Calu3 (cell line): ENCODE results near the gene C9orf50. TPM values are rescaled to one million over a fixed set of nuclear protein-coding genes. Genes with fewer than 3 reads are reported as not detected.

Source experiments
- BruUV-seq: library from RNA; stranded (reverse); fragments of 400-500 nt; replicated peaks from 2 replicates; lab custom pipeline; 2021; lab: Mats Ljungman, UMichigan
- CTCF ChIA-PET: fragments of 300-600 bp; sonication (Branson Sonifier 250); formaldehyde crosslinking; loops from one replicate; lab custom pipeline; 2022; ENCODE audit warnings: antibody characterized with exemption; lab: Charles Lee
- DNase-seq: peaks from one replicate; pipeline ENCODE4 v3.0.0; 2022
- H3K27ac Mint-ChIP-seq: one replicate; pipeline ENCODE4 v1.8.0; 2022; ENCODE audit warnings: mixed read lengths; ENCODE audit not compliant: unreplicated experiment
- H3K27me3 Mint-ChIP-seq: one replicate; pipeline ENCODE4 v1.8.0; 2022; ENCODE audit warnings: mixed read lengths; ENCODE audit not compliant: unreplicated experiment
- H3K36me3 Mint-ChIP-seq: one replicate; pipeline ENCODE4 v1.8.0; 2022; ENCODE audit warnings: mild to moderate bottlenecking, moderate library complexity, mixed read lengths; ENCODE audit not compliant: insufficient read depth, unreplicated experiment
- H3K4me1 Mint-ChIP-seq: one replicate; pipeline ENCODE4 v1.8.0; 2022; ENCODE audit warnings: mild to moderate bottlenecking, low read depth, mixed read lengths; ENCODE audit not compliant: unreplicated experiment
- H3K4me3 Mint-ChIP-seq: one replicate; pipeline ENCODE4 v1.8.0; 2022; ENCODE audit warnings: mild to moderate bottlenecking, low read depth, moderate library complexity, mixed read lengths; ENCODE audit not compliant: unreplicated experiment
- H3K9me3 Mint-ChIP-seq: one replicate; pipeline ENCODE4 v1.8.0; 2022; ENCODE audit warnings: low read depth, mixed read lengths; ENCODE audit not compliant: unreplicated experiment
- intact Hi-C: fragments of 100-400 bp; cut with micrococcal nuclease; formaldehyde crosslinking; loops from one replicate; pipeline ENCODE4 v1.10.0; 2022; ENCODE audit not compliant: unreplicated experiment
- total RNA-seq: library from RNA; stranded (reverse); gene quantifications from 2 replicates; pipeline ENCODE4 v1.2.3, GENCODE V29; 2022
- TF ChIP-seq, protein P1 (sequence below): fragments of 200-600 bp; IDR thresholded peaks from one replicate; pipeline ENCODE4 v1.8.0; 2022; ENCODE audit warnings: antibody characterized with exemption; ENCODE audit not compliant: unreplicated experiment

The C9orf50 gene
- total RNA-seq, 1 experiment from 2014 or later, result not detected

DNA sequence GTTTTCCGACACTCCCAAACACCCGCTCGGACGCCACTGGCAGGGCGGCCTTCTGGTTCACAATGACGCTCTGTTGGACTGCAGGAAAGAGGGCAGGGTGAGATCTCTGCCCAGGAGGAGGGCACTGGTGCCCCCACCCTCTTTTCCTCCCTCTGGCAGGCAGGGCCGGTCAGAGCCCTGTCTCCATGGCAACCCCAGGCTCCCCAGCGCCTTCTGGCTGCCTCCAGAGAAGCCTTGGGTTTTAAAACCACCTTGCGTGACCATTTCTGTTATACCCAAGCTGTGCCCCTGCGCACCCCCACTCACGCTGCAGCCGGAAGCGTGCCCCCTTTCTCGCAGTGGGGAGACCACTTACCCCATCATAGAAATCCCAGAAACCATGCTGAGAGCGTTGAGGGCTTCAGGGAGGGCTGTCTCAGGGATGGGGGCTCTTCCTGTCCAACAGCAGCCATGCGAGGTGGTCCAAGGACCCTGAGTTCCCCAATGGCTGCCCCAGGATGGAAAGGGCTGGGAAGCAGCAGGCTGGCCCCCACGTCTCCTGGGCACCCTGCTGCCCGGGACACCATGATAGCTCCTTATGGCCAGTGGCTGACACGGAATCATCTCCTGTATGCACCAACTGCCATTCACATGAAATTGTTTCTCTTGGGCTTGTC is 7.3 kb downstream of the C9orf50 start:
- H3K27me3 Mint-ChIP-seq, result no peaks in the 10 kb centered on the region
- H3K4me3 Mint-ChIP-seq, result no peak overlapping the region
- H3K9me3 Mint-ChIP-seq, result no peaks in the 10 kb centered on the region
- H3K4me1 Mint-ChIP-seq, result peaks cover 5% of the 10 kb centered on the region
- H3K36me3 Mint-ChIP-seq, result peaks cover 38% of the 10 kb centered on the region
- CTCF ChIA-PET, result interaction anchor here (0.5 to 0.6 kb wide), 2 partner anchors 70 to 474 kb away, joined by 3 read pairs; no protein-coding TSS in a partner anchor
- no peak overlapping the region for H3K27ac Mint-ChIP-seq
- BruUV-seq, result no TSS peak
- TF ChIP-seq, protein P1, sequence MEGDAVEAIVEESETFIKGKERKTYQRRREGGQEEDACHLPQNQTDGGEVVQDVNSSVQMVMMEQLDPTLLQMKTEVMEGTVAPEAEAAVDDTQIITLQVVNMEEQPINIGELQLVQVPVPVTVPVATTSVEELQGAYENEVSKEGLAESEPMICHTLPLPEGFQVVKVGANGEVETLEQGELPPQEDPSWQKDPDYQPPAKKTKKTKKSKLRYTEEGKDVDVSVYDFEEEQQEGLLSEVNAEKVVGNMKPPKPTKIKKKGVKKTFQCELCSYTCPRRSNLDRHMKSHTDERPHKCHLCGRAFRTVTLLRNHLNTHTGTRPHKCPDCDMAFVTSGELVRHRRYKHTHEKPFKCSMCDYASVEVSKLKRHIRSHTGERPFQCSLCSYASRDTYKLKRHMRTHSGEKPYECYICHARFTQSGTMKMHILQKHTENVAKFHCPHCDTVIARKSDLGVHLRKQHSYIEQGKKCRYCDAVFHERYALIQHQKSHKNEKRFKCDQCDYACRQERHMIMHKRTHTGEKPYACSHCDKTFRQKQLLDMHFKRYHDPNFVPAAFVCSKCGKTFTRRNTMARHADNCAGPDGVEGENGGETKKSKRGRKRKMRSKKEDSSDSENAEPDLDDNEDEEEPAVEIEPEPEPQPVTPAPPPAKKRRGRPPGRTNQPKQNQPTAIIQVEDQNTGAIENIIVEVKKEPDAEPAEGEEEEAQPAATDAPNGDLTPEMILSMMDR, result no peak
- intact Hi-C loops, result loop anchor here (10.0 kb wide), 2 partner anchors 229 to 439 kb away; partner anchors contain the start of gene IER5L
- DNase-seq, result no peak

DNA sequence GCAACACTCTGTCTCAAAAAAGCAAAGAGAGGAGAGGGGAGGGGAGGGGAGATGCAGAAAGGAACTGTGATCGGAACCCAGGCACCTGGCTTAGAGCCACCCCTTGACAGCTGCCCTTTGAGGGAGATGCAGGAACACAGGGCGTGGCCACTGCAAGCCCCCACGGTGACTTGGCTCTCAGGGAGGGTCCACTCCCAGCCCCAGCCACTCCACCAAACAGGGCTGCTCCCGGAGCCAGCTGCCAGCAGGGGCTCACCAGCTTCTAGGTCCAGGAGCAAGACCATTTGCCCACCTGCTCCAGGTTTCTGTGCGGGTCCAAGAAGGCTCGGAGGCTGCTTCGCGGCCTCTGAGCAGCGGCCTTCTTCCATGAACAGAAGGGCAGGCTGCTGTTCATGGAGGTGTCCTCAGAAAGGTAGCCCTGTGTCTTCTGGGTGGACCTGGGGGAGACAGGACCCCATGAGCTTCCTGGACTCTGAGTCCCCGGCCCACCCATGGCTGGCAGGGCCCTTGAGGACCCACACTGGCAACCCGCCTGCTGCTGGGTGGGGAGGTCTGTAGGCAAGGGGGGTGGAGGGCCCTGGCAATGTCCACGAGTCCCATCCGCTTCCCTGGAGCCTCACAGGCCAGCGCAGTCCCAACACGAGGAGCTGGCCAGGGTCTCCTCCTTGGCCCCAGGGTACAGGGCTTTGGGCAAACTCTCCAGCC is 7.9 kb downstream of the C9orf50 start:
- BruUV-seq, result no TSS peak
- H3K4me3 Mint-ChIP-seq, result no peak overlapping the region
- H3K4me1 Mint-ChIP-seq, result peaks cover 10% of the 10 kb centered on the region
- CTCF ChIA-PET, result interaction anchor here (0.6 kb wide), 1 partner anchor 69 kb away, joined by 3 read pairs; no protein-coding TSS in a partner anchor
- no peaks in the 10 kb centered on the region for H3K9me3 Mint-ChIP-seq
- TF ChIP-seq, protein P1, result no peak
- H3K27ac Mint-ChIP-seq, result no peak overlapping the region
- DNase-seq, result no peak
- intact Hi-C loops, result loop anchor here (10.0 kb wide), 2 partner anchors 228 to 438 kb away; partner anchors contain the start of gene IER5L
- H3K36me3 Mint-ChIP-seq, result peaks cover 44% of the 10 kb centered on the region
- H3K27me3 Mint-ChIP-seq, result no peaks in the 10 kb centered on the region

DNA sequence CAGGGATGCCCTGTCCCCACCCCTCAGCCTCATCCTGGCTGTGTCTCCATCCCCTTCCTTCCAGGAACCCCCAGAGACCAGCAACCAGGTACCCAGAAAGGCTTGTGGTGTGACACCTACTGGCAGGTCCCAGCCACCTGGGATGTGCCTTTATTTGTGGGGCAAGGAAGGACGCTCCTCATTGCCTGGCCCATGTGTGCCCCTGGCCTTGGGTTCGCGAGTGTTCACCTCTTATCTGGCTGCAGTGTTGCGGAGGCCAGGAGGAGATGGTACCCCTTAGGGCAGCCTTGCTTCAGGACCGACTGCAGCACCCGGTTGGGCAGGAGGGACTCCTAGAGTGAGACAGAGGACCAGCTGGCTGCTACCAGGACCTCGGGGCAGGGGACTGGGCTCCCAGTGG is 8.8 kb downstream of the C9orf50 start:
- no peak overlapping the region for H3K27ac Mint-ChIP-seq
- CTCF ChIA-PET, result no interaction called here
- peaks cover 52% of the 10 kb centered on the region for H3K36me3 Mint-ChIP-seq
- no peaks in the 10 kb centered on the region for H3K9me3 Mint-ChIP-seq
- peaks cover 17% of the 10 kb centered on the region for H3K4me1 Mint-ChIP-seq
- H3K27me3 Mint-ChIP-seq, result no peaks in the 10 kb centered on the region
- TF ChIP-seq, protein P1, result no peak
- intact Hi-C loops, result loop anchor here (10.0 kb wide), 2 partner anchors 227 to 437 kb away; partner anchors contain the start of gene IER5L
- DNase-seq, result no peak
- no TSS peak for BruUV-seq
- H3K4me3 Mint-ChIP-seq, result no peak overlapping the region

DNA sequence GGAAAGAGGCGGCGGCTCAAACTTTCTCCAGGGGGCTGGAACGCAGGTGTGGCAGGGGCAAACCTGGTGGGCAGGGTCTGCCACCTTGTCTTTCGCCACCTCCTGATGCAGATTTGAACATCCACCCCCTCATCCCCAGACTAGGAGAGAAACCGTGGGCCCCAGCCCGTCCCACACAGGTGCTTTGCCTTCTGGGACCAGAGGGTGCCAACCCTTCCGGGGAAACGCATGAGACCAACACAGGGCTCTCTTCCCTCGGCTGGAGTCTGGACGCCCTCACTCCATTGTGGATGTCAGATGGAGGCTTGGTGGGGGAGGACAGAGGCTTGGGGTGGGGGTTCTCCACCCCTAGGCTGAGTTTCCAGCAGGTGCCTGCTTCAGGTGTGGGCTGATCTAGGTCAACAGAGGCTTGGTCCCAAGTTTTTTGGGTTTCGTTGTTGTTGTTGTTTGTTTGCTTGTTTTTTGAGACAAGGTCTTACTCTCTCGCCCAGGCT is 9.5 kb downstream of the C9orf50 start:
- H3K27ac Mint-ChIP-seq, result no peak overlapping the region
- H3K27me3 Mint-ChIP-seq, result no peaks in the 10 kb centered on the region
- H3K4me3 Mint-ChIP-seq, result peak overlapping the region; percentile 79
- CTCF ChIA-PET, result interaction anchor here (0.8 to 1.2 kb wide), 3 partner anchors 437 to 480 kb away, joined by 3 to 5 read pairs (median 3); no protein-coding TSS in a partner anchor
- no TSS peak for BruUV-seq
- no peaks in the 10 kb centered on the region for H3K9me3 Mint-ChIP-seq
- TF ChIP-seq, protein P1, result no peak
- DNase-seq, result no peak
- intact Hi-C loops, result loop anchor here (10.0 kb wide), 2 partner anchors 227 to 437 kb away; partner anchors contain the start of gene IER5L
- H3K4me1 Mint-ChIP-seq, result peaks cover 21% of the 10 kb centered on the region
- H3K36me3 Mint-ChIP-seq, result peaks cover 52% of the 10 kb centered on the region
